Ovary (tissue), 9 donors: ENCODE measurements around the gene TCF25. TPM values are rescaled to one million over a fixed set of nuclear protein-coding genes. Genes with fewer than 3 reads are reported as not detected.
A peak's percentile ranks its signal among the peaks of the same experiment; 100 is the strongest.

Source experiments
- DNase-seq, 5 donors: peaks; one replicate each; pipeline ENCODE4 v3.0.0-alpha.2; 2019 to 2020
- H3K27ac ChIP-seq, 2 donors: fragments of 200-600 bp; one replicate each; pipeline versions ENCODE4 v1.5.1 to v1.8.0; 2019 to 2022
- H3K27me3 ChIP-seq: fragments of 200-600 bp; one replicate; pipeline ENCODE4 v1.8.0; 2022
- H3K36me3 ChIP-seq: fragments of 200-600 bp; sonication (generic); one replicate; pipeline ENCODE4 v1.5.1; 2019
- H3K4me1 ChIP-seq: one replicate; pipeline ENCODE4 v1.8.1; 2013; ENCODE audit warnings: mild to moderate bottlenecking, moderate library complexity; ENCODE audit not compliant: insufficient read depth
- H3K4me3 ChIP-seq: fragments of 200-600 bp; sonication (generic); one replicate; pipeline ENCODE4 v1.5.1; 2017
- H3K9me3 ChIP-seq, 2 donors: fragments of 200-600 bp in 1 of 2; sonication (generic) in 1 of 2; one replicate each; pipeline versions ENCODE4 v1.5.1 to v1.8.1; 2013 to 2019; ENCODE audit warnings: mild to moderate bottlenecking in 1 of 2, moderate library complexity in 1 of 2
- EP300 ChIP-seq: sonication (generic); formaldehyde crosslinking; IDR thresholded peaks from one replicate; pipeline ENCODE4 v1.6.1; 2017; ENCODE audit warnings: antibody characterized with exemption
- POLR2A ChIP-seq: fragments of 450-650 bp; IDR thresholded peaks from one replicate; pipeline ENCODE4 v1.6.1; 2017; ENCODE audit warnings: antibody characterized with exemption, mild to moderate bottlenecking, moderate library complexity
- WGBS, 3 donors: extraction: QIAGEN DNeasy Blood & Tissue Kit in 1 of 3; methylation state at CpG; one replicate each; pipeline versions ENCODE4 v1.1.5 to v1.1.7; 2013 to 2017; 5-methylcytosine and 5-hydroxymethylcytosine counted together
- intact Hi-C, 4 donors: fragments of 100-400 bp; cut with DNase I; formaldehyde crosslinking; loops; one replicate each; pipeline versions ENCODE4 v1.11.0 to v1.15.1; 2022 to 2023
- polyA plus RNA-seq, 2 donors: library from polyadenylated mRNA; stranded (reverse); fragments of 200-250 nt in 1 of 2; fragments of 350-450 nt in 1 of 2; fragmentation: Illumina TruSeq in 1 of 2; extraction: RNeasy Lipid Tissue Mini Kit (QIAGEN cat#74804) in 1 of 2; gene quantifications; one replicate each; pipeline ENCODE4 v1.2.3, GENCODE V29; 2013 to 2014
- total RNA-seq, 7 donors: library from RNA; depleted of rRNA in 2 of 7; stranded (reverse); fragments of >200 nt in 2 of 7; fragmentation: NEBNext Ultra II Directional in 3 of 7; extraction: Animal tissue kit (Norgen Biotek cat#: 25700) in 3 of 7; gene quantifications; one replicate each; pipeline versions ENCODE4 v1.1.0 to v1.2.4, GENCODE V29; 2016 to 2023
- TF ChIP-seq, protein P1 (sequence below), 3 donors: fragments of 450-650 bp in 2 of 3; fragments of 200-600 bp in 1 of 3; IDR thresholded peaks; one replicate each; pipeline versions ENCODE4 v1.5.1 to v1.8.0; 2016 to 2022; ENCODE audit warnings: antibody characterized with exemption in 3 of 3, mild to moderate bottlenecking in 1 of 3
- donor health status: DM: no; HTN: no; CAD: no; lungs with moderate emphysema.
- donor health status: DM: no; HTN: no; CAD: no.
- donor health status: Bipolar disorder and iron deficiency.
- donor health status: DM: yes; HTN: yes; CAD: no.
- donor health status: DM: no; HTN: no; CAD: no.
- donor health status: DM: yes; HTN: yes; CAD: no.

The TCF25 gene
- total and polyA plus RNA-seq, 9 donors, result 122 to 210 (median 185) TPM

DNA sequence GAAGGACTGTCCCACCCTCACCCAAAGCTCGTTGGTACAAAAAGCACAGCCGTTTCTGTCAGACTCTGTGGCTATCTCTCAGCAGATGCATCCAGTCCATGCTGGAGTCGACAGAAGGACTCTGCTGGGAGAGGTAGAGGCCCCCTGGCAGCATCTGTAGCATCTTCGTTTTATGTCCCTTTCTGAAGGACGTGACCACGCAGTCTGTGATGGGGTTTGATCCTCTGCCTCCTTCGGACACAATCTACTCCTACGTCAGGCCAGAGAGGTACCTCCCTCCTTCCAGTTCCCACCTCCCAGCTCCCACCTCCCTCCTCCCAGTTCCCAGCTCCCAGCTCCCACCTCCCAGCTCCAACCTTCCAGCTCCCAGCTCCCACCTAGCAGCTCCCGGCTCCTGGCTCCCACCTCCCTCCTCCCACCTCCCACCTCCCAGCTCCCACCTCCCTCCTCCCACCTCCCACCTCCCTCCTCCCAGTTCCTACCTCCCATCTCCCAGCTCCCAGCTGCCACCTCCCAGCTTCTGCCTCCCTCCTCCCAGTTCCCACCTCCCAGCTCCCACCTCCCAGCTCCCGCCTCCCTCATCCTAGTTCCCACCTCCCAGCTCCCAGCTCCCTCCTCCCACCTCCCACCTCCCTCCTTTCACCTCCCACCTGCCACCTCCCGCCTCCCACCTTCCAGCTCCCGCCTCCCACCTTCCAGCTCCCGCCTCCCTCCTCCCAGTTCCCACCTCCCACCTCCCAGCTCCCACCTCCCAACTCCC, 33.8 kb downstream of the TCF25 start:
- no peak overlapping the region for H3K27ac ChIP-seq
- H3K27me3 ChIP-seq, result no peaks in the 10 kb centered on the region
- intact Hi-C loops, result no loop called here
- H3K4me1 ChIP-seq, result no peaks in the 10 kb centered on the region
- TF ChIP-seq EP300 (no peak), POLR2A (no peak)
- TF ChIP-seq, protein P1, sequence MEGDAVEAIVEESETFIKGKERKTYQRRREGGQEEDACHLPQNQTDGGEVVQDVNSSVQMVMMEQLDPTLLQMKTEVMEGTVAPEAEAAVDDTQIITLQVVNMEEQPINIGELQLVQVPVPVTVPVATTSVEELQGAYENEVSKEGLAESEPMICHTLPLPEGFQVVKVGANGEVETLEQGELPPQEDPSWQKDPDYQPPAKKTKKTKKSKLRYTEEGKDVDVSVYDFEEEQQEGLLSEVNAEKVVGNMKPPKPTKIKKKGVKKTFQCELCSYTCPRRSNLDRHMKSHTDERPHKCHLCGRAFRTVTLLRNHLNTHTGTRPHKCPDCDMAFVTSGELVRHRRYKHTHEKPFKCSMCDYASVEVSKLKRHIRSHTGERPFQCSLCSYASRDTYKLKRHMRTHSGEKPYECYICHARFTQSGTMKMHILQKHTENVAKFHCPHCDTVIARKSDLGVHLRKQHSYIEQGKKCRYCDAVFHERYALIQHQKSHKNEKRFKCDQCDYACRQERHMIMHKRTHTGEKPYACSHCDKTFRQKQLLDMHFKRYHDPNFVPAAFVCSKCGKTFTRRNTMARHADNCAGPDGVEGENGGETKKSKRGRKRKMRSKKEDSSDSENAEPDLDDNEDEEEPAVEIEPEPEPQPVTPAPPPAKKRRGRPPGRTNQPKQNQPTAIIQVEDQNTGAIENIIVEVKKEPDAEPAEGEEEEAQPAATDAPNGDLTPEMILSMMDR (IDR thresholded peaks at IDR 0.05), result no peak
- H3K36me3 ChIP-seq, result no peaks in the 10 kb centered on the region
- no peak for DNase-seq
- WGBS, 3 donors, result 92 to 97% (median 94%) methylated on average over 12 to 13 of the region's 13 CpGs
- no peaks in the 10 kb centered on the region for H3K9me3 ChIP-seq
- H3K4me3 ChIP-seq, result no peak overlapping the region

DNA sequence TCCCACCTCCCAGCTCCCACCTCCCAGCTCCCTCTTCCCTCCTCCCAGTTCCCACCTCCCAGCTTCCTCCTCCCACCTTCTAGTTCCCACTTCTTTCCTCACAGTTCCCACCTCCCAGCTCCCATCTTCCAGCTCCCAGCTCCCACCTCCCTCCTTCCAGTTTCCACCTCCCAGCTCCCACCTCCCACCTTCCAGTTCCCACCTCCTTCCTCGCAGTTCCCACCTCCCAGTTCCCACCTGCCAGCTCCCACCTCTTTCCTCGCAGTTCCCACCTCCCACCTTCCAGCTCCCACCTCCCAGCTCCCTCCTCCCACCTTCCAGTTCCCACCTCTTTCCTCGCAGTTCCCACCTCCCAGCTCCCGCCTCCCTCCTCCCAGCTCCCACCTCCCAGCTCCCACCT, 34.8 kb downstream of the TCF25 start:
- Histone ChIP-seq H3K27me3 (no peaks in the 10 kb centered on the region), H3K9me3 (no peaks in the 10 kb centered on the region), H3K36me3 (no peaks in the 10 kb centered on the region), H3K4me1 (no peaks in the 10 kb centered on the region), H3K27ac (no peak overlapping the region), H3K4me3 (no peak overlapping the region)
- intact Hi-C loops, result no loop called here
- no peak for DNase-seq
- WGBS, 3 donors, result 86 to 97% (median 92%) methylated on average over 4 of the region's 4 CpGs
- TF ChIP-seq, protein P1 (IDR thresholded peaks at IDR 0.05), result no peak
- no peak for TF ChIP-seq EP300
- TF ChIP-seq POLR2A, result no peak

DNA sequence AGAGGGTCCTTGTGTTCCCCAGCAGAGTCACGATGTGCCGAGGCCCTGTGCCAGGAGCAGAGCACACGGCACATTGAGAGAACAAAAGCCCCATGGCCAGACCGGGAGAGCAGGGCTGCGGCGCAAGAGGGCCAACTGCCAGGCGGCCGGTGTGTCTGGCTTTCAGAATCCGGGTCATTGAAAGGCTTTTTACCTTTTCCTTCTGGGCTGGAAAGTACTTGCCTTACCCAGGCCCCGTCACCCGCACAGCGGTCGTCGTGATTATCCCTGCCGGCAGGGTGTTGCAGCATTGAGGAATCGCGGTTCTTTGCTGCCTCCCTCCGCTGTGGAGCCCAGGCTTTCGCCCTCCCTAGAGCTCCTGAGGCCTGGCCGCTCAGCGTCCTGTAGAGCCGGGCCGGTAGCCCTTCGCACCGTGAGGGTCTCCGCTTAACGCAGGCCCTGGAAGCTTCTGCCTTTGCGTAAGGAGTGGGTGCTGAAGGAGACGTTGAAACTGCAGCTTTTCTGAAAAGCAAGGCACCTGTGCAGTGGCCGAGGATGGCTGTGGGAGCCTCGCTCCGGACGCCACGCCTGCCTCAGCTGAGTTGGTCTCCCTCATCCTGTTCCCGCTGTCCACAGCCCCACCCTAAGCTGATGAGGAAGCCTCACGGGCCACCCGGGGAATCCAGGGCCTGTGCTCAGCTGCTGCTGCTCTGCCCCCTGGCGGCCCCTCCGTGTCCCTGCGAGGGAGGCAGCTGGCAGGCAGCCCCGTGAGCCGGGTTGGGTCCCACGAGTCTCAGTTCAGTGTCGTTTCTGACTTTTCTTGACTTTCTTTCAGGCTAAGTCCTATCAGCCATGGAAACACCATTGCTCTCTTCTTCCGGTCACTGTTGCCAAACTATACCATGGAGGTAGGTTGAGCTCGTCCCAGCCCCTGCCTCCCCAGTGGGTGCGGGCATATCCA, 36.7 kb downstream of the TCF25 start:
- no peaks in the 10 kb centered on the region for H3K27me3 ChIP-seq
- DNase-seq, result peak; percentile 71 to 85 (median 72)
- TF ChIP-seq, protein P1 (IDR thresholded peaks at IDR 0.05), result peak; percentile 62 to 74 (median 64)
- no peak for TF ChIP-seq POLR2A
- TF ChIP-seq EP300, result no peak
- H3K9me3 ChIP-seq, result no peaks in the 10 kb centered on the region
- peak overlapping the region in 1 of 2 donors; percentile 17 for H3K27ac ChIP-seq
- intact Hi-C loops, result no loop called here
- H3K36me3 ChIP-seq, result no peaks in the 10 kb centered on the region
- WGBS, 3 donors, result 58 to 65% (median 60%) methylated on average over 47 of the region's 47 CpGs
- no peaks in the 10 kb centered on the region for H3K4me1 ChIP-seq
- H3K4me3 ChIP-seq, result no peak overlapping the region

DNA sequence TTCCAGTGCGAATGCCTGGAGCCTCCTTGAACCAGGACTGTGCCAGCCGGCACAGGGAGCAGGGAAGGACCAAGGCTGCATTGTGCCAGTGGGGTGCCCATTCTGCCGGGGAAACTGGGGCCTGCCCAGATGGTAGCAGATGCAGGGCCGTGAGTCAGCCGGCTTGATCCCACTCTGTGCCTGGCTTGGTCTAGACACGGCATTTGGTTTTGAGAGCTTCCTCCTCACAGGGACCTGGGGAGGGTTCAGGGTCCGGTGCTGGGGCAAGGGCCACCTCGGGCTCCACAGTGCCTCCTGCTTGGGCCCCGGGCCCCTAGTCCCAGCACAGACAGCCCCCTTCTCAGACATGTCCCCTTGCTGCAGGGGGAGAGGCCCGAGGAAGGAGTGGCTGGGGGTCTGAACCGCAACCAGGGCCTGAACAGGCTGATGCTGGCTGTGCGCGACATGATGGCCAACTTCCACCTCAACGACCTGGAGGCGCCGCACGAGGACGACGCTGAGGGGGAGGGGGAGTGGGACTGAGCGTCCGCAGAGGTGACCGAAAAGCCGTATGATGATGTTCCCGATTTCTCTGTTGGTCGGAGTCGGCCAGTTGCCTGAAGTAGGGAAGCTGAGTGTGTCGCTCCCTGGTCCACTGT, 37.4 kb downstream of the TCF25 start:
- no peaks in the 10 kb centered on the region for H3K36me3 ChIP-seq
- no peak for DNase-seq
- H3K27me3 ChIP-seq, result no peaks in the 10 kb centered on the region
- H3K4me3 ChIP-seq, result no peak overlapping the region
- peak overlapping the region in 1 of 2 donors; percentile 17 for H3K27ac ChIP-seq
- intact Hi-C loops, result no loop called here
- H3K4me1 ChIP-seq, result no peaks in the 10 kb centered on the region
- H3K9me3 ChIP-seq, result no peaks in the 10 kb centered on the region
- WGBS, 3 donors, result 87 to 93% (median 92%) methylated on average over 25 to 27 of the region's 27 CpGs
- TF ChIP-seq POLR2A, result no peak
- TF ChIP-seq, protein P1 (IDR thresholded peaks at IDR 0.05), result no peak
- no peak for TF ChIP-seq EP300
